ENCODE data around the gene UBE2C.

The UBE2C gene

DNA sequence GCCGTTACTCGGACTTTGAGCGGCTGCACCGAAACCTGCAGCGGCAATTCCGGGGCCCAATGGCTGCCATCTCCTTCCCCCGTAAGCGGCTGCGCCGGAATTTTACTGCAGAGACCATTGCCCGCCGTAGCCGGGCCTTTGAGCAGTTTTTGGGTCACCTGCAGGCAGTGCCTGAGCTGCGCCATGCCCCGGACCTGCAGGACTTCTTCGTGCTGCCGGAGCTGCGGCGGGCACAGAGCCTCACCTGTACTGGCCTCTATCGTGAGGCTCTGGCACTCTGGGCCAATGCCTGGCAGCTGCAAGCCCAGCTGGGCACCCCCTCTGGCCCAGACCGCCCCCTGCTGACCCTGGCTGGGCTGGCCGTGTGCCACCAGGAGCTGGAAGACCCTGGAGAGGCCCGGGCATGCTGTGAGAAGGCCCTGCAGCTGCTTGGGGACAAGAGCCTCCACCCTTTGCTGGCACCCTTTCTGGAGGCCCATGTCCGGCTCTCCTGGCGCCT, 28.3 kb downstream of the UBE2C start:
- TF ChIP-seq, protein P1, sequence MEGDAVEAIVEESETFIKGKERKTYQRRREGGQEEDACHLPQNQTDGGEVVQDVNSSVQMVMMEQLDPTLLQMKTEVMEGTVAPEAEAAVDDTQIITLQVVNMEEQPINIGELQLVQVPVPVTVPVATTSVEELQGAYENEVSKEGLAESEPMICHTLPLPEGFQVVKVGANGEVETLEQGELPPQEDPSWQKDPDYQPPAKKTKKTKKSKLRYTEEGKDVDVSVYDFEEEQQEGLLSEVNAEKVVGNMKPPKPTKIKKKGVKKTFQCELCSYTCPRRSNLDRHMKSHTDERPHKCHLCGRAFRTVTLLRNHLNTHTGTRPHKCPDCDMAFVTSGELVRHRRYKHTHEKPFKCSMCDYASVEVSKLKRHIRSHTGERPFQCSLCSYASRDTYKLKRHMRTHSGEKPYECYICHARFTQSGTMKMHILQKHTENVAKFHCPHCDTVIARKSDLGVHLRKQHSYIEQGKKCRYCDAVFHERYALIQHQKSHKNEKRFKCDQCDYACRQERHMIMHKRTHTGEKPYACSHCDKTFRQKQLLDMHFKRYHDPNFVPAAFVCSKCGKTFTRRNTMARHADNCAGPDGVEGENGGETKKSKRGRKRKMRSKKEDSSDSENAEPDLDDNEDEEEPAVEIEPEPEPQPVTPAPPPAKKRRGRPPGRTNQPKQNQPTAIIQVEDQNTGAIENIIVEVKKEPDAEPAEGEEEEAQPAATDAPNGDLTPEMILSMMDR (IDR thresholded peaks at IDR 0.05): no peak
- no peak for DNase-seq
- Mint-ChIP-seq H3K4me1 (peaks cover 23% of the 10 kb centered on the region), H3K4me3 (no peak overlapping the region), H3K27ac (no peak overlapping the region), H3K27me3 (ENCODE audit: low read depth, poor library complexity) (no peaks in the 10 kb centered on the region), H3K9me3 (no peaks in the 10 kb centered on the region), H3K36me3 (ENCODE audit: low read depth) (peaks cover 31% of the 10 kb centered on the region)

DNA sequence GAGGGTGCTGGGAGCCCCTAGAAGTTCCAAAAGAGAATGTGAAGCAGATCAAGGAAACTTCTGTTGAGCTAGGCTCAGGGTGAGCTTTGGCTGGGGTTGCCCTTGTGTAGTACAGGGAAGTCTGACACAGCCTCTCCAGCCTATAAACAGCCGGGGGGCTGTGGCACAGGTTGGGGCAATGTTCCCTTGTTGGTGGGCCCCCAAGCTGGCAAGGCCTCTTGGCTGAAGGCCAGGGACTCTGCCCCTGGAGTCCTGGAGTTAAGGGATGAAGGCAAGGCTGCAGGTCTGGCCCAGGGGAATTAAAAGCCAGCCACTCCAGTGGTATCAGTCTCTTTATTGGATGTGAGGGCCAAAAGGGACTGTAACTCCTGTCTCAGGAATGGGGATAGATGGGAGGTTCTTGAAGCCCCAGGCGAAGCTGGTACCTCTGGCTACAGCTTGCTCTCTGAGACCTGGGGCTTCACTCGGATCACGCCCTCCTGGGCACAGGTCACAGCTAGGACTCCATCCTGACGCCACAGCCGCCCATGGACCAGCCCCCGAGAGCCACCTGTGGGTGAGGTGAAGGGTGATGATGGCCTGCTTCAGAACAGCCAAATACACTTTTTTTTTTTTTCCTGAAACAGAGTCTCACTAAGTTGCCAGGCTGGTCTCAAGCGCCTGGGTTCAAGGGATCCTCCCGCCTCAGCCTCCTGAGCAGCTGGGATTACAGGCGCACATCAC, 29.1 kb downstream of the UBE2C start:
- Mint-ChIP-seq H3K4me1 (peaks cover 18% of the 10 kb centered on the region), H3K9me3 (no peaks in the 10 kb centered on the region), H3K27me3 (ENCODE audit: low read depth, poor library complexity) (no peaks in the 10 kb centered on the region), H3K36me3 (ENCODE audit: low read depth) (peaks cover 34% of the 10 kb centered on the region), H3K27ac (peak overlapping the region; percentile 74), H3K4me3 (no peak overlapping the region)
- TF ChIP-seq, protein P1 (IDR thresholded peaks at IDR 0.05): no peak
- no peak for DNase-seq

DNA sequence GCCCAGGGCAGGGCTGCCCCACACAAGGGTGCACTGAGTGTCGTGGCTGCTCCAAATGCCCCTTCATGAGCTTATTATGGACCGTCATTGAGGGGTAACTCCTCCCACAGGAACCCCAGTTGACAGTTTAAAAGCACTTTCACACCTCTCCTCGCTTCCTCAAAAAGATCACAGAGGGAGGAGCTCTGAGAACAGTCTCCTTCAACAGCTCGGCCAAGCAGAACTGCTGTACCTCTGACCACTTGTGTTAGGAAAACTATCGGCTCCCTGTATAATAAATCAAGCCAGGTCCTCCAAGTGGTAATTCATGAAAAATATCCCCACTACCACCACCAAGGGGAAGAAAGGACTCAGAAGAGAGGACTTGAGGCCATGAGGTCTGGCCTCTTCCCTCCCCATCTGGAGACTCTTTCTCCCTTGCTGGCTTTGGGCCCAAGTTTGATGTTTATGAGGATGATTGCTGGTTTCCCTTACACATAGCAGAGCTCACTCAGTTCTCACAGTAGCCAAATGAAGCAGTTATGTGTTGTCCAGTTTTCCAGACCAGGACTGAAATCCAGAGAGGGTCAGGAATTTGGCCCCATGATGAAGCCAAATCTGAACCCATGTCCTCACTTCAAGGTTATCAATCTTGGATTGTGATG, 29.8 kb downstream of the UBE2C start:
- Mint-ChIP-seq H3K36me3 (ENCODE audit: low read depth) (peaks cover 28% of the 10 kb centered on the region), H3K27ac (peak overlapping the region; percentile 74), H3K9me3 (no peaks in the 10 kb centered on the region), H3K4me3 (no peak overlapping the region), H3K27me3 (ENCODE audit: low read depth, poor library complexity) (no peaks in the 10 kb centered on the region), H3K4me1 (peaks cover 12% of the 10 kb centered on the region)
- DNase-seq: no peak
- TF ChIP-seq, protein P1 (IDR thresholded peaks at IDR 0.05): no peak

GRCh38 chr20:45843506-45843905, 31.1 kb downstream of the UBE2C start:
- Mint-ChIP-seq H3K27ac (peak overlapping the region; percentile 32), H3K9me3 (no peaks in the 10 kb centered on the region), H3K36me3 (ENCODE audit: low read depth) (peaks cover 28% of the 10 kb centered on the region), H3K27me3 (ENCODE audit: low read depth, poor library complexity) (no peaks in the 10 kb centered on the region), H3K4me3 (no peak overlapping the region), H3K4me1 (peaks cover 12% of the 10 kb centered on the region)
- DNase-seq: no peak
- TF ChIP-seq, protein P1 (IDR thresholded peaks at IDR 0.05): no peak

DNA sequence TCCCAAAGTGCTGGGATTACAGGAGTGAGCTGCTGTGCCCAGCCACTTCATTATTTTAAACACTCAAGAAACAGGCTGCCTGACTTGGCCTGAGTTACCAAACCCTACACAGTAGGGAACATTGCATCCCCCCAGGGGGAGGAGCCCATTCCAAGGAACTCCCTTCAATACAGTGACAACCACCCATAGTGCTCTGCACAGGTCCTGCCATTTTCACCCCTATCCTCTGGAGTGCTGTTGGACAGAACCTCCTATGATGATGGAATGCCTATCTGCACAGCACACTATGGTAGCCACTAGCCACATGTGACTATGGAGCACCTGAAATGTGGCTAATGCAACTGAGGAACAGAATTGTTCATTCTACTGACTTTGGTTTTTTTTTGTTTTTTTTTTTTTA, 33.0 kb downstream of the UBE2C start:
- no peak overlapping the region for H3K27ac Mint-ChIP-seq
- peaks cover 12% of the 10 kb centered on the region for H3K4me1 Mint-ChIP-seq
- no peak overlapping the region for H3K4me3 Mint-ChIP-seq
- no peak for DNase-seq
- no peaks in the 10 kb centered on the region for H3K27me3 Mint-ChIP-seq (ENCODE audit: low read depth, poor library complexity)
- H3K36me3 Mint-ChIP-seq (ENCODE audit: low read depth): peaks cover 30% of the 10 kb centered on the region
- H3K9me3 Mint-ChIP-seq: no peaks in the 10 kb centered on the region
- TF ChIP-seq, protein P1 (IDR thresholded peaks at IDR 0.05): no peak

Data from nephron progenitor cell (in vitro differentiated cells).